Posterior vena cava (tissue), 2 donors: Measurements from ENCODE around the gene GPR152. TPM values are rescaled to one million over a fixed set of nuclear protein-coding genes. Genes with fewer than 3 reads are reported as not detected.
A peak's percentile ranks its signal among the peaks of the same experiment; 100 is the strongest.
"Not testable (repeated sequence)": the region's sequence is repeated elsewhere in the genome, so short reads cannot be mapped to it uniquely, and the experiment has no call there.

Experiments used
- DNase-seq: peaks from one replicate; pipeline ENCODE4 v3.0.0-alpha.2; 2020; ENCODE audit warnings: low spot score
- intact Hi-C, 2 donors: fragments of 100-400 bp; cut with DNase I; formaldehyde crosslinking; loops; one replicate each; pipeline versions ENCODE4 v1.14.1 to v1.14.2; 2022 to 2023
- microRNA-seq, 2 donors: library from miRNA; unstranded; fragments of <30 nt; microRNA quantifications; one replicate each; pipeline ENCODE4 v1.2.0, GENCODE V29; 2020 to 2021; ENCODE audit warnings: borderline microRNAs expressed in 2 of 2
- total RNA-seq, 2 donors: library from RNA; stranded (reverse); fragmentation: NEBNext Ultra II Directional; extraction: Animal tissue kit (Norgen Biotek cat#: 25700); gene quantifications; one replicate each; pipeline ENCODE4 v1.2.1, GENCODE V29; 2021
- donor health status: DM: yes; HTN: yes; CAD: no.
- donor health status: DM: yes; HTN: yes; CAD: no.

The GPR152 gene
- total RNA-seq, 2 donors from 2014 or later: not detected

- intact Hi-C loops: loop anchor here in 1 of 2 donors (10.0 kb wide), 1 partner anchor 98 kb away; the partner anchor contains the start of genes CDK2AP2 and PITPNM1
- DNase-seq: no peak
Observed at GRCh38 chr11:67406420-67406968, 46.0 kb downstream of the GPR152 start.

- intact Hi-C loops: loop anchor here in 1 of 2 donors (10.0 kb wide), 1 partner anchor 99 kb away; the partner anchor contains the start of genes CDK2AP2 and PITPNM1
- DNase-seq: no peak
Observed at GRCh38 chr11:67405688-67406339, 46.7 kb downstream of the GPR152 start.

GRCh38 chr11:67405196-67405567 lies 47.3 kb downstream of the GPR152 start:
- no peak for DNase-seq
- intact Hi-C loops: loop anchor here in 1 of 2 donors (10.0 kb wide), 1 partner anchor 100 kb away; the partner anchor contains the start of genes CDK2AP2 and PITPNM1

- DNase-seq: no peak
- intact Hi-C loops: loop anchor here in 1 of 2 donors (10.0 kb wide), 1 partner anchor 100 kb away; the partner anchor contains the start of genes CDK2AP2 and PITPNM1
Observed at GRCh38 chr11:67404515-67405195, 47.9 kb downstream of the GPR152 start.

GRCh38 chr11:67403085-67403484 lies 49.4 kb downstream of the GPR152 start:
- DNase-seq: not testable (repeated sequence)
- intact Hi-C loops: loop anchor here in 1 of 2 donors (10.0 kb wide), 1 partner anchor 102 kb away; the partner anchor contains the start of genes CDK2AP2 and PITPNM1

- DNase-seq: not testable (repeated sequence)
- intact Hi-C loops: loop anchor here in 1 of 2 donors (10.0 kb wide), 1 partner anchor 102 kb away; the partner anchor contains the start of genes CDK2AP2 and PITPNM1
Observed at GRCh38 chr11:67402192-67402839, 50.2 kb downstream of the GPR152 start.

GRCh38 chr11:67401495-67402191 lies 50.9 kb downstream of the GPR152 start, which contains the start of gene PPP1CA:
PPP1CA (minus strand) TSS chr11:67401858; CDS start chr11:67401782, 76 bp downstream.
- intact Hi-C loops: loop anchor here in 1 of 2 donors (10.0 kb wide), 1 partner anchor 103 kb away; the partner anchor contains the start of genes CDK2AP2 and PITPNM1
- DNase-seq: peak; percentile 97

Small RNAs within 50 kb of the gene (microRNA-seq; reads per million reads assigned to microRNA genes)
- 0.26 to 0.32 reads per million in 2 donors for gene MIR6752

Other genes starting within 250 kb of the GPR152 start
- gene GRK2, start 186.3 kb downstream of the GPR152 start, total RNA-seq: 10 to 100 TPM; 50.4 to 58.2 TPM
- gene ANKRD13D, start 163.4 kb downstream of the GPR152 start, total RNA-seq: 10 to 100 TPM; 40.7 to 42.8 TPM
- 10 to 100 TPM; 23.5 to 26.2 TPM for gene SSH3, start 149.2 kb downstream of the GPR152 start, total RNA-seq
- gene POLD4, start 99.2 kb downstream of the GPR152 start, total RNA-seq: 10 to 100 TPM; 56.1 to 60.9 TPM
- 10 to 100 TPM; 10.0 to 15.2 TPM for gene CLCF1, start 79.1 kb downstream of the GPR152 start, total RNA-seq
- 10 to 100 TPM; 10.3 to 11.4 TPM for gene RAD9A, start 60.7 kb downstream of the GPR152 start, total RNA-seq
- 10 to 100 TPM; 62.1 to 70.6 TPM for gene PPP1CA, start 50.9 kb downstream of the GPR152 start, total RNA-seq
- 1 to 10 TPM; 2.9 to 3.4 TPM for gene TBC1D10C, start 48.6 kb downstream of the GPR152 start, total RNA-seq
- 1 to 10 TPM; 1.4 to 1.6 TPM for gene CARNS1, start 37.1 kb downstream of the GPR152 start, total RNA-seq
- 10 to 100 TPM; 28.9 TPM for gene RPS6KB2, start 24.2 kb downstream of the GPR152 start, total RNA-seq
- 1 to 10 TPM; 2.5 TPM for gene PTPRCAP, start 15.0 kb downstream of the GPR152 start, total RNA-seq
- 10 to 100 TPM; 62.6 to 79.7 TPM for gene CORO1B, start 9.3 kb downstream of the GPR152 start, total RNA-seq
- gene CABP4, start 2.6 kb upstream of the GPR152 start, total RNA-seq: 1 to 10 TPM; 1.2 to 2.2 TPM
- 10 to 100 TPM; 31.0 to 35.9 TPM for gene TMEM134, start 16.5 kb upstream of the GPR152 start, total RNA-seq
- gene AIP, start 30.3 kb upstream of the GPR152 start, total RNA-seq: 10 to 100 TPM; 44.4 to 50.5 TPM
- 10 to 100 TPM; 31.5 to 42.7 TPM for gene PITPNM1, start 52.6 kb upstream of the GPR152 start, total RNA-seq
- gene CDK2AP2, start 55.4 kb upstream of the GPR152 start, total RNA-seq: 10 to 100 TPM; 39.7 to 40.0 TPM
- not detected for gene CABP2, start 70.7 kb upstream of the GPR152 start, total RNA-seq
- 100 to 1,000 TPM; 338 to 370 TPM for gene GSTP1, start 131.1 kb upstream of the GPR152 start, total RNA-seq
- gene NDUFV1, start 154.2 kb upstream of the GPR152 start, total RNA-seq: 100 to 1,000 TPM; 112 to 116 TPM
- gene NUDT8, start 177.2 kb upstream of the GPR152 start, total RNA-seq: 1 to 10 TPM; 4.6 to 5.7 TPM
- not detected for gene TBX10, start 187.0 kb upstream of the GPR152 start, total RNA-seq
- not detected for gene ACY3, start 198.0 kb upstream of the GPR152 start, total RNA-seq
- gene ALDH3B2, start 221.9 kb upstream of the GPR152 start, total RNA-seq: not detected